CD14-positive monocyte (primary cell): Measurements from ENCODE around the gene GALNT17. TPM values are rescaled to one million over a fixed set of nuclear protein-coding genes. Genes with fewer than 3 reads are reported as not detected.

Source experiments
- DNase-seq, 3 donors: peaks; one replicate each; pipeline ENCODE4 v3.0.0-alpha.2; 2011 to 2022
- H2AFZ ChIP-seq: 2 replicates; pipeline ENCODE4 v1.6.0; 2012; ENCODE audit warnings: mild to moderate bottlenecking, low read depth, low read length, inconsistent platforms; ENCODE audit not compliant: insufficient read depth, poor library complexity, severe bottlenecking
- H3K27ac ChIP-seq, 2 donors: 1 replicate in 1 of 2; 2 replicates in 1 of 2; pipeline ENCODE4 v1.5.1; 2012 to 2013; ENCODE audit warnings: low read length in 2 of 2, control low read depth in 1 of 2, inconsistent platforms in 1 of 2, low read depth in 1 of 2, mild to moderate bottlenecking in 1 of 2
- H3K27me3 ChIP-seq, 2 donors: one replicate each; pipeline versions ENCODE4 v1.6.0 to v1.6.1; 2011 to 2013; ENCODE audit warnings: low read length in 2 of 2; ENCODE audit not compliant: control insufficient read depth in 2 of 2, insufficient read depth in 2 of 2
- H3K36me3 ChIP-seq, 2 donors: replicated peaks in 1 of 2; 1 replicate in 1 of 2; 2 replicates in 1 of 2; pipeline versions ENCODE4 v1.5.1 to v1.6.1; 2012 to 2013; ENCODE audit warnings: low read length in 2 of 2, control low read depth in 1 of 2, inconsistent platforms in 1 of 2, mild to moderate bottlenecking in 1 of 2; ENCODE audit not compliant: insufficient read depth in 2 of 2, control insufficient read depth in 1 of 2
- H3K4me1 ChIP-seq, 2 donors: 1 replicate in 1 of 2; 2 replicates in 1 of 2; pipeline versions ENCODE4 v1.5.1 to v1.6.1; 2012 to 2013; ENCODE audit warnings: low read length in 2 of 2, control low read depth in 1 of 2, inconsistent platforms in 1 of 2, mild to moderate bottlenecking in 1 of 2, moderate library complexity in 1 of 2; ENCODE audit not compliant: insufficient read depth in 2 of 2, control insufficient read depth in 1 of 2
- H3K4me2 ChIP-seq: replicated peaks from 2 replicates; pipeline ENCODE3; 2012; ENCODE audit warnings: low read length, moderate library complexity, mild to moderate bottlenecking; ENCODE audit not compliant: poor library complexity, severe bottlenecking; ENCODE audit errors: extremely low read depth
- H3K4me3 ChIP-seq, 3 experiments: fragments of 200-600 bp in 1 of 3; sonication (generic) in 1 of 3; replicated peaks in 1 of 3; 1 replicate in 2 of 3; 2 replicates in 1 of 3; pipeline ENCODE4 v1.5.1; 2011 to 2013; ENCODE audit warnings: low read length in 3 of 3, mild to moderate bottlenecking in 3 of 3, control low read depth in 2 of 3, low read depth in 2 of 3, inconsistent platforms in 1 of 3, moderate library complexity in 1 of 3
- H3K79me2 ChIP-seq: 2 replicates; pipeline ENCODE4 v1.6.0; 2012; ENCODE audit warnings: mild to moderate bottlenecking, control low read depth, inconsistent platforms, low read length, moderate library complexity; ENCODE audit not compliant: insufficient read depth
- H3K9ac ChIP-seq: 2 replicates; pipeline ENCODE4 v1.6.0; 2017; ENCODE audit warnings: low read length, mild to moderate bottlenecking; ENCODE audit not compliant: insufficient read depth, poor library complexity, severe bottlenecking
- H3K9me3 ChIP-seq, 2 donors: replicated peaks in 1 of 2; 1 replicate in 1 of 2; 2 replicates in 1 of 2; pipeline versions ENCODE4 v1.5.1 to v1.6.1; 2012 to 2013; ENCODE audit warnings: low read length in 2 of 2, control low read depth in 1 of 2; ENCODE audit not compliant: control insufficient read depth in 1 of 2, insufficient read depth in 1 of 2
- H4K20me1 ChIP-seq: 2 replicates; pipeline ENCODE4 v1.6.0; 2012; ENCODE audit warnings: mild to moderate bottlenecking, low read length, control low read depth, moderate library complexity; ENCODE audit not compliant: insufficient read depth
- H3K27ac Mint-ChIP-seq, 7 donors: one replicate each; pipeline ENCODE4 v1.8.0; 2020; ENCODE audit warnings: mild to moderate bottlenecking in 7 of 7, mixed read lengths in 7 of 7, moderate library complexity in 6 of 7, inconsistent platforms in 2 of 7
- H3K27me3 Mint-ChIP-seq, 3 donors: one replicate each; pipeline ENCODE4 v1.8.0; 2021 to 2022; ENCODE audit warnings: low read depth in 3 of 3, mild to moderate bottlenecking in 3 of 3, mixed read lengths in 3 of 3, moderate library complexity in 3 of 3, inconsistent platforms in 1 of 3
- H3K36me3 Mint-ChIP-seq, 2 donors: one replicate each; pipeline ENCODE4 v1.8.0; 2020; ENCODE audit warnings: mixed read lengths in 2 of 2, inconsistent platforms in 1 of 2, mild to moderate bottlenecking in 1 of 2
- H3K4me1 Mint-ChIP-seq: one replicate; pipeline ENCODE4 v1.8.0; 2020; ENCODE audit warnings: mild to moderate bottlenecking, mixed read lengths
- H3K4me3 Mint-ChIP-seq, 2 donors: one replicate each; pipeline ENCODE4 v1.8.0; 2020; ENCODE audit warnings: mild to moderate bottlenecking in 2 of 2, mixed read lengths in 2 of 2, moderate library complexity in 1 of 2
- H3K9me3 Mint-ChIP-seq, 7 donors: one replicate each; pipeline ENCODE4 v1.8.0; 2020 to 2022; ENCODE audit warnings: mixed read lengths in 7 of 7, mild to moderate bottlenecking in 6 of 7, moderate library complexity in 6 of 7, inconsistent platforms in 2 of 7
- CTCF ChIP-seq: fragments of 200-600 bp; IDR thresholded peaks from one replicate; pipeline ENCODE4 v1.8.0; 2022; ENCODE audit warnings: antibody characterized with exemption, mild to moderate bottlenecking
- WGBS: methylation state at CpG from one replicate; pipeline ENCODE4 v1.1.5; 2013; ENCODE audit warnings: missing lambda C conversion rate; ENCODE audit not compliant: insufficient coverage; 5-methylcytosine and 5-hydroxymethylcytosine counted together
- intact Hi-C, 2 donors: fragments of 100-400 bp; cut with micrococcal nuclease; formaldehyde crosslinking; loops; one replicate each; pipeline versions ENCODE4 v1.15.0 to v1.15.1; 2023
- polyA plus RNA-seq, 3 donors: library from polyadenylated mRNA; depleted of rRNA in 1 of 3; unstranded in 2 of 3; stranded (reverse) in 1 of 3; fragments of 300-500 nt in 2 of 3; fragments of >200 nt in 1 of 3; fragmentation: Illumina TruSeq in 2 of 3; gene quantifications; 1 replicate in 2 of 3; 2 replicates in 1 of 3; pipeline ENCODE4 v1.2.3, GENCODE V29; 2012 to 2021

GALNT17 gene
- polyA plus RNA-seq, 3 donors = not detected

DNA sequence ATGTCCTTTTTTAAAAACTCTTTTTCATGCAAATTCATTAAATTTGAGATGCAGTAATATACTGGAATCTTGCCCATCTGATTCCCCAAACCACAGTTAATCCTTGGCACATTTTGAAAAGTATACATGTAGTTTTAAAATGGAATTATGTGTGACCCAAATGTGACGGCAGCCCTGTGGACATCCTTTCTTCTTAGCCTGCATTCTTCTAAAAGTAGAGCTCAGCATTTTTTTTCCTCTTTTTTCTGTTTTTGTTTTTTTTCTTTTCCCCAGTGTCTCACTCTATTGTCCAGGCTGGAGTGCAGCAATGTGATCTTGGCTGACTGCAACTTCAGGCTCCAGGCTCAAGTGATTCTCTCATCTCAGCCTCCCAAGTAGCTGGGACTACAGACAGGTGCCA lies 338.9 kb downstream of the GALNT17 start:
- H3K36me3 ChIP-seq = no peaks in the 10 kb centered on the region
- H2AFZ ChIP-seq = no peak overlapping the region
- H3K27me3 Mint-ChIP-seq = no peaks in the 10 kb centered on the region
- TF ChIP-seq CTCF = no peak
- peaks cover 0 to 9% of the 10 kb centered on the region in 2 donors for H3K9me3 ChIP-seq
- H4K20me1 ChIP-seq = no peaks in the 10 kb centered on the region
- no peak overlapping the region for H3K9ac ChIP-seq
- 80% methylated on average over 1 of the region's 1 CpG for WGBS
- intact Hi-C loops = no loop called here
- H3K27me3 ChIP-seq = no peaks in the 10 kb centered on the region
- no peak overlapping the region for H3K4me3 ChIP-seq
- no peaks in the 10 kb centered on the region for H3K4me1 Mint-ChIP-seq
- no peaks in the 10 kb centered on the region for H3K36me3 Mint-ChIP-seq
- H3K27ac Mint-ChIP-seq = no peak overlapping the region
- H3K4me2 ChIP-seq = no peak overlapping the region
- no peak overlapping the region for H3K27ac ChIP-seq
- peaks cover 0 to 21% (median 7%) of the 10 kb centered on the region in 7 donors for H3K9me3 Mint-ChIP-seq
- H3K4me3 Mint-ChIP-seq = no peak overlapping the region
- no peak for DNase-seq
- H3K79me2 ChIP-seq = no peaks in the 10 kb centered on the region
- no peaks in the 10 kb centered on the region for H3K4me1 ChIP-seq

GRCh38 chr7:71472962-71473361 lies 341.0 kb downstream of the GALNT17 start:
- Histone ChIP-seq H4K20me1 (no peaks in the 10 kb centered on the region), H3K27ac (no peak overlapping the region), H3K9ac (no peak overlapping the region), H3K9me3 (peaks cover 0 to 7% of the 10 kb centered on the region in 2 donors), H3K4me2 (no peak overlapping the region), H3K4me3 (no peak overlapping the region), H2AFZ (no peak overlapping the region), H3K36me3 (no peaks in the 10 kb centered on the region), H3K79me2 (no peaks in the 10 kb centered on the region), H3K4me1 (no peaks in the 10 kb centered on the region), H3K27me3 (no peaks in the 10 kb centered on the region)
- Mint-ChIP-seq H3K9me3 (peaks cover 0 to 13% (median 5%) of the 10 kb centered on the region in 7 donors), H3K4me3 (no peak overlapping the region), H3K27ac (no peak overlapping the region), H3K4me1 (no peaks in the 10 kb centered on the region), H3K27me3 (no peaks in the 10 kb centered on the region), H3K36me3 (no peaks in the 10 kb centered on the region)
- 85% methylated on average over 1 of the region's 2 CpGs for WGBS
- DNase-seq = no peak
- no peak for TF ChIP-seq CTCF
- intact Hi-C loops = no loop called here
